Osteoblast (primary cell): ENCODE results near the gene DCAF15. TPM values are rescaled to one million over a fixed set of nuclear protein-coding genes. Genes with fewer than 3 reads are reported as not detected.

Experiments
- DNase-seq: peaks from one replicate; pipeline ENCODE4 v3.0.0; 2011; ENCODE audit warnings: low spot score, mixed read lengths; ENCODE audit not compliant: insufficient read length; ENCODE audit errors: missing footprints
- H2AFZ ChIP-seq: 2 replicates; pipeline ENCODE4 v1.6.0; 2011; ENCODE audit warnings: mild to moderate bottlenecking, low read length
- H3K27ac ChIP-seq: 2 replicates; pipeline ENCODE4 v1.5.1; 2011; ENCODE audit warnings: mild to moderate bottlenecking, low read depth, low read length, moderate library complexity
- H3K27me3 ChIP-seq: 2 replicates; pipeline ENCODE4 v1.6.0; 2012; ENCODE audit warnings: mild to moderate bottlenecking, control low read depth, inconsistent platforms, low read length, moderate library complexity; ENCODE audit not compliant: insufficient read depth
- H3K36me3 ChIP-seq: 2 replicates; pipeline ENCODE4 v1.5.1; 2011; ENCODE audit warnings: mild to moderate bottlenecking, low read length, control low read depth, moderate library complexity; ENCODE audit not compliant: insufficient read depth
- H3K4me1 ChIP-seq: 2 replicates; pipeline ENCODE4 v1.5.1; 2011; ENCODE audit warnings: mild to moderate bottlenecking, low read length, control low read depth, moderate library complexity; ENCODE audit not compliant: insufficient read depth
- H3K4me2 ChIP-seq: 2 replicates; pipeline ENCODE4 v1.6.0; 2011; ENCODE audit warnings: mild to moderate bottlenecking, low read length; ENCODE audit not compliant: insufficient read depth
- H3K4me3 ChIP-seq: fragments of 200-600 bp; sonication (generic); 3 replicates; pipeline ENCODE4 v1.5.1; 2012; ENCODE audit warnings: mild to moderate bottlenecking, low read length, inconsistent platforms; ENCODE audit not compliant: insufficient read depth
- H3K79me2 ChIP-seq: 2 replicates; pipeline ENCODE4 v1.6.0; 2012; ENCODE audit warnings: mild to moderate bottlenecking, low read length, control low read depth, inconsistent platforms; ENCODE audit not compliant: insufficient read depth
- H3K9me3 ChIP-seq: 2 replicates; pipeline ENCODE4 v1.5.1; 2011; ENCODE audit warnings: low read depth, low read length, control low read depth
- H4K20me1 ChIP-seq: 2 replicates; pipeline ENCODE4 v1.6.0; 2012; ENCODE audit warnings: mild to moderate bottlenecking, low read length, control low read depth; ENCODE audit not compliant: insufficient read depth
- CTCF ChIP-seq: IDR thresholded peaks from 2 replicates; pipeline ENCODE4 v1.5.1; 2011; ENCODE audit warnings: mild to moderate bottlenecking, low read depth, low read length, moderate library complexity; ENCODE audit errors: extremely low read depth
- total RNA-seq: library from RNA; depleted of rRNA; stranded (reverse); fragments of >200 nt; gene quantifications from 2 replicates; pipeline ENCODE4 v1.2.3, GENCODE V29; 2012

Gene DCAF15
- 11.5 and 11.9 TPM in 2 replicates for total RNA-seq

DNA sequence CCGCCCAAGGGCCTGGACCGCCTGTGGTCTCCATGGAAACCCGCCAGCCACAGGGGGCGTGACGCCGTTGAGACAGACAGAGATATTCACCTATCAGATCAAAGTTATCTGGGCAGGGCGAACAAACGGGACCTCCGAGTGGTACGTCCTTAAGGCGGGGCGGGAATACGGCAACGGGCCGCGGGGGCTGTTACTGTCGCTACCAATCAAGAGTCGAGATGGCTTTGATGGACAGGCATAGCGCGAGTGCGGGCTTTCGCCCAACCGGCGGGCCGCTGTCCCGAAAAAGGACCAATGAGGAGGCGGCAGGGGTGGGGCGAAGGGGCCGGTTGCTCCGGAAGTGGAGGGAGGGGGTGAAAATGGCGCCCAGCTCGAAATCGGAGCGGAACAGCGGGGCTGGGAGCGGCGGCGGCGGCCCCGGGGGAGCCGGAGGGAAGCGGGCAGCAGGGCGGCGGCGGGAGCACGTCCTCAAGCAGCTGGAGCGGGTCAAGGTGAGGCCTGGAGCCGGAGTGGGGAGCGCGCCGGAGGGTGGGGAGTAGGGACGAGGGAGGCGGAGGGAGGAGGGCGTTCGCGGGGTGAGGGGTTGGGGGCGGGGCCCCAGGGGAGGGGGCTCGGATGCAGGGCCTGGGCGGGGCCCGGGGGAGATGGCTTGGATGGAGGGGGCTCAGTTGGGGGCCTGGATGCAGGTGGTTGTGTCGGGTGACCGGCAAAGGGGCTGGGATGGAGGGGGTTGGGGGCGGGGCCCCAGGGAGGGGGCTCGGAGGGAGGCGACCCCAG is at the start of gene DCAF15:
Gene DCAF15 (plus strand): TSS at position 356 of the 777 bp plus-strand sequence. CDS start 4 bp downstream, at position 360.
- H3K27me3 ChIP-seq, result no peaks in the 10 kb centered on the region
- TF ChIP-seq CTCF, result no peak

GRCh38 chr19:13902993-13903555 is 49.2 kb upstream of the DCAF15 start:
- Histone ChIP-seq H3K27me3 (no peaks in the 10 kb centered on the region), H3K79me2 (no peaks in the 10 kb centered on the region), H3K4me2 (no peak overlapping the region), H3K36me3 (no peaks in the 10 kb centered on the region), H2AFZ (no peak overlapping the region), H3K4me1 (peaks cover 18% of the 10 kb centered on the region), H4K20me1 (no peaks in the 10 kb centered on the region), H3K27ac (no peak overlapping the region), H3K9me3 (no peaks in the 10 kb centered on the region), H3K4me3 (no peak overlapping the region)
- peak; percentile 51 for DNase-seq
- TF ChIP-seq CTCF, result peak; percentile 40

More for the DNA sequence above, at the start of gene DCAF15:
- Histone ChIP-seq H4K20me1 (peaks cover 12% of the 10 kb centered on the region), H2AFZ (peak within 1 kb of the TSS; percentile 96), H3K4me2 (peak within 1 kb of the TSS; percentile 91), H3K4me1 (no peaks in the 10 kb centered on the region), H3K36me3 (peaks cover 22% of the 10 kb centered on the region), H3K9me3 (no peaks in the 10 kb centered on the region), H3K79me2 (peaks cover 20% of the 10 kb centered on the region), H3K4me3 (peak within 1 kb of the TSS; percentile 88), H3K27ac (peak within 1 kb of the TSS; percentile 37)
- peak; percentile 100 for DNase-seq

- Histone ChIP-seq H4K20me1 (no peaks in the 10 kb centered on the region), H3K9me3 (no peaks in the 10 kb centered on the region), H3K4me3 (peak within 1 kb of the TSS; percentile 92), H3K79me2 (no peaks in the 10 kb centered on the region), H3K27ac (no peak within 1 kb of the TSS), H2AFZ (peak within 1 kb of the TSS; percentile 98), H3K36me3 (no peaks in the 10 kb centered on the region), H3K27me3 (no peaks in the 10 kb centered on the region), H3K4me1 (peaks cover 4% of the 10 kb centered on the region), H3K4me2 (peak within 1 kb of the TSS; percentile 88)
- TF ChIP-seq CTCF, result no peak
- DNase-seq, result peak; percentile 100
Measured at GRCh38 chr19:13905634-13906520, 46.4 kb upstream of the DCAF15 start, which contains the start of the genes BRME1 and CC2D1A. Gene BRME1 (minus strand): TSS chr19:13906117. CDS start chr19:13904892, 1,225 bp downstream. Gene CC2D1A (plus strand): TSS chr19:13906201. CDS start chr19:13906442, 241 bp downstream.
